Upper lobe of left lung (tissue), 6 donors: ENCODE measurements around the gene IL16. TPM values are rescaled to one million over a fixed set of nuclear protein-coding genes. Genes with fewer than 3 reads are reported as not detected.

Experiments used
- ATAC-seq, 2 donors: fragments of 200-7000 bp; cut with Tn5 transposase; one replicate each; pipeline ENCODE4 v1.9.1; 2022; ENCODE audit warnings: mild to moderate bottlenecking in 2 of 2, moderate library complexity in 2 of 2; ENCODE audit not compliant: low FRiP score in 2 of 2
- DNase-seq, 2 donors: peaks; one replicate each; pipeline ENCODE4 v3.0.0-alpha.2; 2019 to 2020
- H3K27ac ChIP-seq, 4 donors: fragments of 200-600 bp; sonication (generic); one replicate each; pipeline ENCODE4 v1.5.1; 2016 to 2019
- H3K27me3 ChIP-seq, 4 donors: fragments of 200-600 bp; sonication (generic); one replicate each; pipeline ENCODE4 v1.5.1; 2017 to 2019
- H3K36me3 ChIP-seq, 4 donors: fragments of 200-600 bp; sonication (generic); one replicate each; pipeline ENCODE4 v1.5.1; 2016 to 2019
- H3K4me1 ChIP-seq, 4 donors: fragments of 200-600 bp; sonication (generic); one replicate each; pipeline ENCODE4 v1.5.1; 2018 to 2019
- H3K4me3 ChIP-seq, 4 donors: fragments of 200-600 bp; sonication (generic); one replicate each; pipeline ENCODE4 v1.5.1; 2017 to 2019; ENCODE audit warnings: mild to moderate bottlenecking in 2 of 4, moderate library complexity in 1 of 4
- H3K9me3 ChIP-seq, 4 donors: fragments of 200-600 bp; sonication (generic); one replicate each; pipeline ENCODE4 v1.5.1; 2018 to 2019
- CTCF ChIP-seq, 6 experiments: fragments of 450-650 bp in 4 of 6; fragments of 200-600 bp in 2 of 6; sonication (generic) in 2 of 6; IDR thresholded peaks; one replicate each; pipeline ENCODE4 v1.5.1; 2016 to 2019; ENCODE audit warnings: antibody characterized with exemption in 6 of 6
- EP300 ChIP-seq, 4 donors: sonication (generic); formaldehyde crosslinking; IDR thresholded peaks; one replicate each; pipeline ENCODE4 v1.5.1; 2017; ENCODE audit warnings: antibody characterized with exemption in 4 of 4, control low read depth in 2 of 4
- POLR2A ChIP-seq, 4 donors: fragments of 450-650 bp; IDR thresholded peaks; one replicate each; pipeline ENCODE4 v1.5.1; 2016 to 2017; ENCODE audit warnings: antibody characterized with exemption in 4 of 4, mild to moderate bottlenecking in 2 of 4
- POLR2AphosphoS5 ChIP-seq, 2 donors: sonication (generic); formaldehyde crosslinking; IDR thresholded peaks; one replicate each; pipeline ENCODE4 v1.5.1; 2017; ENCODE audit warnings: antibody characterized with exemption in 2 of 2
- WGBS, 2 donors: methylation state at CpG; one replicate each; pipeline ENCODE4 v1.1.5; 2017 to 2018; 5-methylcytosine and 5-hydroxymethylcytosine counted together
- total RNA-seq, 6 donors: library from RNA; depleted of rRNA in 4 of 6; stranded (reverse); fragments of >200 nt in 4 of 6; gene quantifications; one replicate each; pipeline versions ENCODE4 v1.1.0 to v1.2.1, GENCODE V29; 2016 to 2021
- donor health status: DM: no; HTN: no; CAD: no; lungs with moderate emphysema.
- donor health status: DM: no; HTN: yes; CAD: no; lungs with severe emphysema.

Gene IL16
- total RNA-seq, 6 donors from 2014 or later, result 18.9 to 102 (median 31.8) TPM

GRCh38 chr15:81227716-81228115, 31.0 kb downstream of the IL16 start:
- Histone ChIP-seq H3K36me3 (peaks cover 0 to 13% (median 0%) of the 10 kb centered on the region in 4 donors), H3K27me3 (no peaks in the 10 kb centered on the region), H3K9me3 (no peaks in the 10 kb centered on the region), H3K4me3 (no peak overlapping the region), H3K27ac (no peak overlapping the region), H3K4me1 (peaks cover 0 to 16% (median 1%) of the 10 kb centered on the region in 4 donors)
- DNase-seq (no peak), ATAC-seq (no peak)
- 89% methylated on average over 5 of the region's 5 CpGs for WGBS, 2 donors
- TF ChIP-seq POLR2AphosphoS5 (IDR thresholded peaks at IDR 0.05) (no peak), POLR2A (IDR thresholded peaks at IDR 0.05) (no peak), CTCF (IDR thresholded peaks at IDR 0.05) (no peak), EP300 (IDR thresholded peaks at IDR 0.05) (no peak)

- no peaks in the 10 kb centered on the region for H3K9me3 ChIP-seq
- 30 to 37% methylated on average over 3 of the region's 3 CpGs for WGBS, 2 donors
- no peaks in the 10 kb centered on the region for H3K27me3 ChIP-seq
- H3K4me3 ChIP-seq, result no peak overlapping the region
- DNase-seq (peak in 1 of 2 donors; percentile 47), ATAC-seq (peak; percentile 51 to 90)
- H3K36me3 ChIP-seq, result peaks cover 0 to 13% (median 0%) of the 10 kb centered on the region in 4 donors
- TF ChIP-seq POLR2AphosphoS5 (IDR thresholded peaks at IDR 0.05) (peak; percentile 11 to 14), POLR2A (IDR thresholded peaks at IDR 0.05) (no peak)
- H3K4me1 ChIP-seq, result peaks cover 0 to 8% (median 1%) of the 10 kb centered on the region in 4 donors
- peak overlapping the region in 2 of 4 donors; percentile 4 to 59 for H3K27ac ChIP-seq
Measured at GRCh38 chr15:81229586-81229985, 32.9 kb downstream of the IL16 start.

- H3K9me3 ChIP-seq, result no peaks in the 10 kb centered on the region
- no peak overlapping the region for H3K4me3 ChIP-seq
- DNase-seq (no peak), ATAC-seq (no peak)
- H3K36me3 ChIP-seq, result no peaks in the 10 kb centered on the region
- no peaks in the 10 kb centered on the region for H3K27me3 ChIP-seq
- H3K4me1 ChIP-seq, result no peaks in the 10 kb centered on the region
- WGBS, 2 donors, result 91 to 95% methylated on average over 7 of the region's 7 CpGs
- TF ChIP-seq CTCF (IDR thresholded peaks at IDR 0.05) (no peak), EP300 (IDR thresholded peaks at IDR 0.05) (no peak), POLR2AphosphoS5 (IDR thresholded peaks at IDR 0.05) (no peak), POLR2A (IDR thresholded peaks at IDR 0.05) (no peak)
- peak overlapping the region in 1 of 4 donors; percentile 46 for H3K27ac ChIP-seq
Measured at GRCh38 chr15:81235276-81236123, 38.8 kb downstream of the IL16 start.

GRCh38 chr15:81239190-81239589, 42.5 kb downstream of the IL16 start:
- Histone ChIP-seq H3K9me3 (peaks cover 0 to 17% (median 10%) of the 10 kb centered on the region in 4 donors), H3K4me1 (no peaks in the 10 kb centered on the region), H3K27me3 (no peaks in the 10 kb centered on the region), H3K36me3 (no peaks in the 10 kb centered on the region), H3K27ac (peak overlapping the region in 2 of 4 donors; percentile 21 to 27), H3K4me3 (no peak overlapping the region)
- ATAC-seq, result no peak
- DNase-seq, result no peak
- TF ChIP-seq CTCF (IDR thresholded peaks at IDR 0.05) (no peak), POLR2A (IDR thresholded peaks at IDR 0.05) (no peak), POLR2AphosphoS5 (IDR thresholded peaks at IDR 0.05) (no peak), EP300 (IDR thresholded peaks at IDR 0.05) (no peak)

- H3K36me3 ChIP-seq, result no peaks in the 10 kb centered on the region
- H3K27me3 ChIP-seq, result no peaks in the 10 kb centered on the region
- H3K4me1 ChIP-seq, result no peaks in the 10 kb centered on the region
- 82 to 91% methylated on average over 1 of the region's 1 CpG for WGBS, 2 donors
- H3K27ac ChIP-seq, result no peak overlapping the region
- H3K4me3 ChIP-seq, result no peak overlapping the region
- DNase-seq (no peak), ATAC-seq (no peak)
- H3K9me3 ChIP-seq, result peaks cover 0 to 17% (median 10%) of the 10 kb centered on the region in 4 donors
- no peak for TF ChIP-seq POLR2A (IDR thresholded peaks at IDR 0.05)
- no peak for TF ChIP-seq CTCF (IDR thresholded peaks at IDR 0.05)
- TF ChIP-seq EP300 (IDR thresholded peaks at IDR 0.05), result no peak
- no peak for TF ChIP-seq POLR2AphosphoS5 (IDR thresholded peaks at IDR 0.05)
Measured at GRCh38 chr15:81242778-81243177, 46.1 kb downstream of the IL16 start.
